Transverse colon (tissue), 3 donors: ENCODE results near the gene TTC3.

Experiments used
- CTCF ChIP-seq, 5 experiments: fragments of 200-600 bp in 3 of 5; fragments of 450-650 bp in 2 of 5; sonication (generic) in 3 of 5; IDR thresholded peaks; 1 replicate in 2 of 5; 2 replicates in 3 of 5; pipeline ENCODE4 v1.5.1; 2016 to 2017; ENCODE audit warnings: antibody characterized with exemption in 5 of 5, inconsistent platforms in 3 of 5, mild to moderate bottlenecking in 2 of 5, moderate library complexity in 1 of 5
- EP300 ChIP-seq: sonication (generic); formaldehyde crosslinking; IDR thresholded peaks from one replicate; pipeline ENCODE4 v1.6.1; 2017; ENCODE audit warnings: antibody characterized with exemption, low read depth
- POLR2A ChIP-seq: fragments of 450-650 bp; IDR thresholded peaks from one replicate; pipeline ENCODE4 v1.6.1; 2016; ENCODE audit warnings: antibody characterized with exemption, mild to moderate bottlenecking, moderate library complexity

GRCh38 chr21:37208741-37209225 lies 135.7 kb downstream of the TTC3 start:
- TF ChIP-seq CTCF (IDR thresholded peaks at IDR 0.05) (no peak), EP300 (no peak), POLR2A (no peak)
